Loucy (cell line): ENCODE measurements around the gene SMYD1.

Experiments
- CTCF ChIP-seq: fragments of 200-600 bp; sonication (generic); conservative IDR thresholded peaks from 2 replicates; pipeline ENCODE4 v1.5.1; 2014; ENCODE audit warnings: mild to moderate bottlenecking, antibody characterized with exemption, low read length
- EZH2phosphoT487 ChIP-seq: fragments of 200-600 bp; IDR thresholded peaks from 2 replicates; pipeline ENCODE4 v1.6.1; 2018; ENCODE audit warnings: antibody characterized with exemption, mild to moderate bottlenecking, moderate library complexity, borderline replicate concordance

GRCh38 chr2:88081924-88082608, 14.4 kb downstream of the SMYD1 start:
- TF ChIP-seq CTCF (no peak), EZH2phosphoT487 (no peak)
